GM11168 (cell line): ENCODE measurements around the gene BTN2A1.

Source experiments
- in situ Hi-C: fragments of 300-500 bp; cut with MboI; formaldehyde crosslinking; loops from one replicate; pipeline ENCODE4 v1.12.0; 2022; ENCODE audit warnings: low sequenced_read_pairs; ENCODE audit not compliant: unreplicated experiment

BTN2A1 gene

DNA sequence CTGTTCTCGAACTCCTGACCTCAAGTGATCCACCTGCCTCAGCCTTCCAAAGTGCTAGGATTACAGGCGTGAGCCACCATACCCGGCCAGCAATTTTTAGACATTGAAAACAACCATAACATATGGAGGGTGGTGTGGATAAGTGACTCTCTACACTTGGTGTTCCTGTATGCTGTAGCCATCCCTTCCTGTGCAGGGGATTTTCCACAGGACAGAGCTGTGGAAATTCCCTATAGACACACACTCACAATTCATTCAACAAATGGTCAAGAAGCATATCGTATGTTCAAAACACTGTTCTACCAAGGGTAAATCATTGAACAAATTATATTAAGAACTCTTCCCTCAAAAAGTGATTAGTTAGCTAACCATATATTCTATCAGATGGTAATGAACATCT, 6.3 kb downstream of the BTN2A1 start:
- in situ Hi-C loops, result no loop called here

DNA sequence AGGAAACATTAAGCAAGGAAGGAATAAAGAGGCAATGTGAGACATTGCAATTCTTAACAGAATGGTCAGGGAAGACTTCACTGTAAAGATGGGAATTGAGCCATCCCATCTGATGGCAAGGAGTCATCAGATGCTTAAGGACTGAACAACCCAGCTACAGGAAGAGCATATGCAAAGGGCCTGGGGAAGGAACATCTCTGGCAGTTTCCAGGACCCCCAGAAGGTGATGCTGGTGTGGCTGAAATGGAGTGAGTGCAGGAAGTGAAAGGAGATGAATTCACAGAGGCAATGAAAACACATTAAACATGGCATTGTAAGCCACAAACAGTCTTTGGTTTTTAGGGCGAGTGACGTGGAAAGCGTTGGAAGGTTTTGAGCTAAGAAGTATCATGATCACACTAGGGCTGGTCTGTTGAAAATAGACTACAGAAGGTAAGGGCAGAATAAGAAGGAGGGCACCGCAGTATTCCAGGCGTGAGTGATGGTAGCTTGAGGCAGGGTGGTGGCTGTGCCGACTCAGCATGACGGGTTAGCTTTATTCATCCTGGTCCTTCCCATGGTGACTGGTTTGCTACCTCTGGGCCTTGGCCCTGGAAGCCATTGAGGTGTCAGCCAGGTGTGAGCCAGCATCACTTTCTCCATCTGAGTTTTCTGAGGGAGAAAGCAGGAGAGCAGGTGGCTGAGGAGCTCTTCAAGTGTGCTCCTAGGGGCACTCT, 6.8 kb downstream of the BTN2A1 start:
- in situ Hi-C loops, result no loop called here

DNA sequence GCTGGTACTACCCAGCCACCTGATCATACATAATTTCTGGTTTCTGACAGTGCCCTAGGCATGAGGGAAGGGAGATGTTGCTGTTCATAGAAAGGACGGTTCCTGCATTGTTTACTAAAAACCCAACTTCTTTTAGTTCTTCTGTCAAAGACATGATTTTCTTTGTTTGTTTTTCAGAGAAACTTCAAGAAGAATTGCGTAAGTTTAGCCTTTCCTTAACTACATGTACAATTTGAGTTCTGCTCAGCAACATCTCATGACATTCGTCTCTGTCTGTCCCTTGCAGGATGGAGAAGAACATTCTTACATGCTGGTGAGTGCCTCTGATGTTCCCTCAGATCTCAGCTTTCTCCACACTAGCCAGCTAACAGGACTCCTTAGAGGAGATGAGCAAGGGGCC, 8.0 kb downstream of the BTN2A1 start:
- in situ Hi-C loops, result no loop called here

DNA sequence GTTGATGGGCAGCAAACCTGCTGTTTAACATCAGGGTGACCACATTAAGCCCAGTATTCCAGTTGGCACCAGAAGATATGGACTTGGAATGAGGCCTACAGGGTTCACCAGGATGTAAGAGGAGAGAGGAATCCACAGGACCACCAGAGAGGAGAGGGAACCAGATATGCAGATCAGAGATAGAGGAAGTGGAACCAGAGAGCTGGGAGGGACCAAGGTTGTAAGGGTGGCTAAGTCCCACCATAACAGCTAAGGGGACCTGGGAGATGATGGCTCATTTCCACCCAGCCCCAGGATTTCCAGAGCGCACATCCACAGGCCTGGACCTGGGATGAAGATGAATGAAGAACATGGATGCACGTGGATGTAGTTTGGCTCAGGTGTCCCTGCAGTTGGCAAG, 11.1 kb downstream of the BTN2A1 start:
- in situ Hi-C loops, result no loop called here

DNA sequence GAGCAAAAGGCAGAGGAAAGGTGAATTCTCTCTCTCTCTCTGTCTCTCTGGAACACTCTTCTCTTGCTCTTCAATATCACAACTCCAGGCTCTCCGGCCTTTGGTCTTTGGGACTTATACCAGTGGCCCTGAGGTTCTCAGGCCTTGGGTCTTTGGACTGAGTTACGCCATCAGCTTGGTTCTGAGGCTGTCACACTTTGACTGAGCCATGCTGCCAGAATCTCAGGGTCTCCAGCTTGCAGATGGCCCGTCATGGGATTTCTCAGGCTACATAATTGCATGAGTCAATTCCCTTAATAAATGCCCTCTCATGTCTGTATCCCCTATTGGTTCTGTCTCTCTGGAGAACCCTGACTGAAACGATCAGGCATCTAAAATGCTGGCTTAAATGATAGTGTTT, 12.9 kb downstream of the BTN2A1 start:
- in situ Hi-C loops, result no loop called here

DNA sequence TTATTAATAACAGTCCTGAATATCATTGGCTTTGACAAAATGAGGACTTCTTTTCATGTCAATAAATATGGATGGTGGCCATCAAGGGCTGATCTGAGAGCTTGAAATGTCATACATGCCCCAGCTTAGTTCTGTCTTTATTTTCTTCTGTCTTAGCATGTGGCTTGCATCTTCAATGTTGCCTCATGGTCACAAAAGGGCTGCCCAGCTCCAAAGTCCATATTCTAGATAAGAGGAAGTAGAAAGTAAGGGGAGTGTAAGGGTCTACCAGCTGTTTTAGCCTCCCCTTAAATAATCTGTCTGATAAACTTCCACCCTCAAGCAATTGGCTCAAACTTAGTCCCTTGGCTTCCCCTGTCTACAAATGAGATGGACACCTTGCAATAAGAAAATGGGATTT, 14.2 kb downstream of the BTN2A1 start:
- in situ Hi-C loops, result no loop called here

DNA sequence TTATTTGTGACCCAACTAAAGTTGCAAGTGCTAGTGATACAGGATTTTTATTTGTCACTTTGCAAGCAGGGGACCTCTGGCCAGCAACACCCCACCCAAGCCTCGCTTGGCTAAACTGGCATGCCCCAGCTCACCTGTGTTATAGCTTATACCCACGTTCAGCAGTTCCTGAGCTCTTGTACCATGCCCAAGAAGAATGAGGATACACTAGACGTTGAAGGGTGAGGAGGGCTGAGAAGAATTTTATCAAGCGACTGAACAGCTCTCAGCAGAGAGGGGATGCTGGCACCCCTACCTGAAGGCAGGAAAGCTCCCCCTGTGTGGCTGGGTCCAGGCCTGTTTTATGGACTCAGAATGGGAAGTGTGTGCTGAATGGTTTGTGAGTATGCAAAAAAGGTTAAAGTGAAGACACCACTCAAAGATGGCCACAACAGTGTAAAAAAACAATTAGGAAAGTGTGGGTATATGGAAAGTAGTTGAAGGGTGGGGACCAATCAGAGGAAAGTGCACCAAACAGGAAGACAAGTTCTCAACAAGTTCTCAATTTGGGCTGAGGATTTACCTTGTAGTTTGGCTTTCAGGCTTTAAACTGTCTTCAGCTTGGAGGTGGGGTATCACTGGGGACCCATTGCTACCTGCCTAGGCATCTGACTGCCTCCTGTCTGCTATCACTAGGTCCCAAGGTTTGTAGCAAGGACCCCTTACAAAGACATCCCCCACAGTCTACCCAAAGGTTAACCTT, 15.0 kb downstream of the BTN2A1 start:
- in situ Hi-C loops, result no loop called here

DNA sequence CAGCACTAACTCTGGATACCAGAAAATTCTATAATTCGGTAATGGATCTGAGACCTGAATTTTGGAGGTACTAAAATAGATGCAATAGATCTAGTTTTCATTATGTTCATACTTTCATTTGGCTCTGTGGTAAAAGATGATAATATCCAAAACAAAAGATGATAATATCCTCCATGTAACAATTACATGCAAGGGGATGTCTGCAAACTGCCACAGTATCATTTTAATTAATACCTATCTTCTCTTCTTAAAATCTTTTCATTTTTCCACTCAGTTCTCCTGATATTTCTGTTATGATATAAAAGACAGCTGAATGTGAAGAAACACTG, 15.6 kb downstream of the BTN2A1 start:
- in situ Hi-C loops, result no loop called here

DNA sequence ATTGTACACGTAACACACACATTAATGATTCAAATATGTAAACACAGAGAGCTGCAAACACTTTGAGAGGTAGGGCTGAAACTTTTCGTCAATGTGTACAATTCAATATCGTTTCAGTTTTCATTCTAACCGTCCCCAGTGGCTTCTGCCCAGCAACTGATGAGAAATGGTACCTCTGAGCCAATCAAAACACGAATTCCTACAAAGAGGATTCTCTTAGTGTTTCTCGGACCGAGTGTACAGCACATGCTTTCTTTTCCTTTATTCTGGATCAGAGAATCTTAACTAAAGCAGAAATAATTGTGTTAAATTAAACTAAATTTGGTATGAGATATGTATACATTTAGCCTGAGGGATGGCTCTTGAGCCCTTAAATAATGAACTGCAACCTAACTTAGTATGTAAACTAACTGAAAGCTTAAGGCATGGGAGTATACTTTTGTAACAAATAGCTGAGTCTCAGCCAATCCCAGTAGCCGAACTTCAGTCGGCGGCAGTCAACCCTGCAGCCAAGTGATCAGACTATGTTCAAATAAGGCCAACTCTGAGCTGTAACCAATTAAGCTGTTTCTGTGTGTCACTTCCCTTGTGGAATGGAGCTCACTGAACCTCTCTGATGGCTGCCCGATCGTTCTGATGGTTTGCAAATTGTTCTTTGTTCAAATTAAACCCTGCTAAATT, 16.1 kb downstream of the BTN2A1 start:
- in situ Hi-C loops, result no loop called here

DNA sequence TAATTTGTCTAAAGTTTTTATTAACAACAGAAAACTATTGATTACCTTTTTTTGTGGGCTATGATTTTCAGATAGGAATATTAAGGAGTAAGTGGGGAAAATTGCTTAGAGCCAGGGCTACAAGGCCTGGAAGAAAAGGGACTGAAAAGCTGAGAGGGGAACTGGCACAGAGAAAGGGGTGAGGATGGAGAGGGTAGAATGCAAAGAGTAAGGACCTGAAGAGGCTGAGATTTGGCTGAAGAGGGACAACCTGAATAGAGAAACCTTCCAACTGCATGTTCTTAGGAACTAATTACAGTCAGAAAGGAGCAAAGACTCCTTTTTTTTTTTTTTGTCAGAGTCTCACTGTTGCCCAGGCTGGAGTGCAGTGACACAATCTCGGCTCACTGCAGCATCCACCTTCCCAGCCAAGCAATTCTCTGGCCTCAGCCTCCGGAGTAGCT, 16.7 kb downstream of the BTN2A1 start:
- in situ Hi-C loops, result no loop called here

DNA sequence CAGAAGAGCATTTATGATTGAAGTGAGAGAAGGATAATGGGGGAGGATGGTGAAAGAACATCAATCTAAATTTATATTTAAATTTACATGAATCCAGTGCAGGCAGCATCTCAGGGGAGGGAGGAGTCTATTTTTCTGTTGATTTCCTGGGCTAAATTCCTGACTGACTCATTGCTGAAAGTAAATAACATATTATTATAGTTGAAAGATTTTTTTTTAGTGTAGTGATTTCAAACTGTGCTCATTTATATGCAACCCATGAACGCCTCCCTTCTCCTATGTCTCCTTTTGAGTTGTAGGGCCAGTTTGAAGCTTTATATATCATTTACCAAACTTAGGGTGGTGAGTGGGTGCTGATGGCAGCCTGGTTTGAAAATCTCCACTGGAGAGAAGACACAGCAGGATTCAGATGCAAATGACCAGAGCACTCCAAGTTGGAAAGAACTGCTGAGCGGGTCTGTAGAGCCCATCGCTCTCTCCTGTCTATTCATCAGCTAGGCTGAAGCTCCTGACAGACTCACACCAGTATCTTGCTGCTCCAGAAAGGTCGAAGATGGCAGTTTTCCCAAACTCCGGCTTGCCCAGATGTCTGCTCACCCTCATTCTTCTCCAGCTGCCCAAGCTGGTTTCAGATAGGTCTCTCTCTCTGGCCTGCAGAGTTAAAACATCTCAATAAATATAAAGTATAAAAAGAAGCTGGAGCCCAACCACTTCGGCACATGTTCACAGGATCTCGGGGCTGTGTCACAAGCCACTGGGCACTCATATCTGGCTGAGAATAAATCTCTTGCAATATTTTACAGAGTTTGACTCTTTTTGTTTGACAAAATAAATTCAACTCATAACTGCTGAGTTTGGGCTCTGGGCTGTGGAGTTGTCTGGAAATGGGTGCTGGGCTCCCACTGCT, 18.3 kb downstream of the BTN2A1 start:
- in situ Hi-C loops, result no loop called here

DNA sequence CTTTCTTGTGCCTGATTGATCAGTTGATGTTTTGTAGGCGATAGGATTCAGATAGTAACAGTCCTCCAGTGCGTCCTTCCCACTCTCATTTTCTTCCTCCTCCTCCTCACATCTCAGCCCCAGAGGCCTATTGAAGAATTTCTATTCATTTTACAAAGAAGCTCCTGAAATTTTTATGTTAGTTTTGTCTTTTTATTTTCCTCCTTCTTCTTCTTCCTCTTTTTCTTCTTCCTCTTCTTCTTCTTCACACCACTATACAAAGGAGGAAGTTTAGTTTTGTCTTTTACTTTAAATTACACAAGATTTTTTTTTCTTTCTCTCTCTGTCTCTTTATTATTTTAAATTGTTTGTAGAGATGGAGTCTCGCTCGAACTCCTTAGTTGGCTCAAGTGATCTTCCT, 19.1 kb downstream of the BTN2A1 start:
- in situ Hi-C loops, result no loop called here

DNA sequence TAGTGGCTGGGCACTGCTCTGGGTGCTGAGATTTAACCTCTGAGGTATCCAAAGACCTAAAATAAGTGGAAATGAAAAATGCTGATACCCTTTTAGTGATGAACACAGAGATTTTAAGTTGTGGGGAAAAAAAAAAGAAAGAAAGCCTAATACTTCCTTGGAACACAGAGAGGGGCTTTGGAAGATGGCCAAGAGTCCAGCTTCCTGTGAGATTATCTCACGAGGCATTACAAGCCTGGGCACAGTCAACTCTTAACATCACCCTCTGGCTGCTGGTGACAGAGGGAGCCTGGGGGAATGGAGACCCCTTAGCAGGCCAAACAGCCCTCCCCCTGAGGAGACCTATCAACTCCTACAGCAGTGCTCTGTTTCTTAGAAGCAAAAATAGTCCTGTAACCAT, 19.7 kb downstream of the BTN2A1 start:
- in situ Hi-C loops, result no loop called here

DNA sequence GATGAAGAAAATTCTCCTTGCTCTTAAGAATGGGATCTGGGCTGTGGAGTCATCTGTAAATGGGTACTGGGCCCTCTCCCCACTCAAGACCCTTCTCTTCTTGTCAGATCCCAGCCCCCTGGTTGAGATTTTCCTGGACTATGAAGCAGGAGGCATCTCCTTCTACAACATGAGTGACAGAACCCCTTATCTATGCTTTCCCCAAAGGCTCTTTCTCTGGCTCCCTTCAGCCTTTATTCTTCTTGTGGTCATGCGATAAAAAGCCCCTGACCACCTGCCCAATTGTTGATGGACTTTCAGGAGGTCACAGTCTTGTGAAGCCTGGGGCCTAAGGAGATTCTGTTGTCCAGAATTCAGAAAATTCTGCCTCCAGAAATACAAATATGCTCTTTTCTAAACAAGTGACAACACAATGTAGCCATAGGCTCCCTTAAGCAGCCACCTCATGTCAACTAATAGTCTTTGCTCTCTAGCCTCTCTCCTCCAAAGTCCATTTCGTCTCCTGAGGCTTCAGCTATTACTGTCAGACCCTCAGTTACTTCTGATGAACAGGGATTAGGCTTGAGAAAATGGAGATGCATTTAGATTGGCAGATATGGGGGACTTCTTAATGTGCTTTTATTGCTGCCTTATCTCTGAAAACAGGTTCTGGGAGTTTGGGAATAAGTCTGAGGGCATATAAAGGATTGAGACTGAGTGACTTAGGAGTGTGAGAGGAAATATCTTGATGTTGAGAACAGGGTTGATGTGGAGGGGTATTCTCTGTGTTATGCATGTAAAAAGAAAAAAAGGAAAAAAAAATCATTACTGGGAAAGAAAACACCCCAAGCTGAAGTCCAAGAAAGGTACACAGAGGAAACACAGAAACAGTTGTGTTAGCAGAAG, 20.6 kb downstream of the BTN2A1 start:
- in situ Hi-C loops, result no loop called here

DNA sequence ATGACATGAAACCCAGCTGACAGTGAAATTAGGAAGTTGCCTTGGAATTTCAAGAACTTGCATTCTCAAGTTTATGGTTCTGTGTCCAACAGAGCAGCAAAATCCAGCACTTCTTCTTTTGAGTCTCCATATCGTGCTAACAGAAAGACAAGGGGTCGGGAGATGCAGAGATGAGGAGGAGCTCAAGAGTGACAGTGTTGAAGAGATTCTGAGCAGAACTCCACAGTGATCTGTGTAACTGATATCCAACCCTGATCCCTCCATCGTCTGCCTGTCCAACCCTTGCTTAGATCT, 21.2 kb downstream of the BTN2A1 start:
- in situ Hi-C loops, result no loop called here

DNA sequence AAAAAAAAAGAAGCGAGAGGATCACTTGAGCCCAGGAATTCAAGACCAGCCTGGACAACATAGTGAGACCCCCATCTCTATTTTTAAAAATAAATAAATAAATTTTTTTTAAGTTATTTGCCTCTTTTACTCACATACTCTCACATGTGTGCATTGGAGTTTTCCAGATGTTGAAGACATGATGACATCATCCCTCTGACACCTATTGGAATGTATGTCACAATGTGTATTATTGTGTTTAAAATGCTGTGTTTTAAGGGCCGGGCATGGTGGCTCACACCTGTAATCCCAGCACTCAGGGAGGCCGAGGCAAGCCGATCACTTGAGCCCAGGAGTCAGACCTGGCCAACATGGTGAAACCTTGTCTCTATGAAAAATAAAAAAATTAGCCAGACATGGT, 24.6 kb downstream of the BTN2A1 start:
- in situ Hi-C loops, result no loop called here

DNA sequence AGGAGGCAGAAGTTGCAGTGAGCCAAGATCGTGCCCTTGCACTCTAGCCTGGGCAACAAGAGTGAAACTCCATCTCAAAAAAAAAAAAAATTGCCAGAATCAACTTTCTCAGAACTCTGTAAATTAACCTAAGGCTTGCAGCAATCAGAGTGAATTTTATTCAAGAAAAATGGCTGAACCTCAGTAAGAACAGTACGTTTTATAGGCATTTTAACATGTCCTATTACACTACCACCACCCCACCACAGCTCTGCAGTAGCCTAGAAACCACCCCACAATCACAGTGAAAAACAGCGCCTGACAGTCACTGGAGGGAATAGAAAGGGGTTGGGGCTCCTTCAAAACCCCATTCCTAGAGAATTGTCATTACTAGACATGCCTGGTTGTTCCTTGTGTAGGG, 26.0 kb downstream of the BTN2A1 start:
- in situ Hi-C loops, result no loop called here

DNA sequence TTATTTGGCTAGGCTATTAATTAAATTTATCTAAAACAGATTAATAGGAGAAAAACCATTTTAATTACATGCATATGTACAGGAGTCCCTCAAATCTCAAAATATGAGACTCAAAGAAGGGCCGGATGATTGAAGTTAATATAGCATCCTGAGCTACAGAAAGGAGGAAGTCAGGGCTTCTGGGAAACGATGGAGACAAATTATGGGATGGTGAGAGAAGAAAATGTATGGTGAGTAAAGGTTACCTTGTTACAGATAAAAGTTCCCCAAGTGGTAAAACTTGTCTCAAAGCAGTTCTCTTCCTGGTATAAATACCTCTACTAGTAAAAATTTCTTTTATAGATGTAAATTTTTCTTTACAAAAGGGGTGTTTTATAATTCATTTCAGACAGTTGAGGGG, 26.4 kb downstream of the BTN2A1 start:
- in situ Hi-C loops, result no loop called here

DNA sequence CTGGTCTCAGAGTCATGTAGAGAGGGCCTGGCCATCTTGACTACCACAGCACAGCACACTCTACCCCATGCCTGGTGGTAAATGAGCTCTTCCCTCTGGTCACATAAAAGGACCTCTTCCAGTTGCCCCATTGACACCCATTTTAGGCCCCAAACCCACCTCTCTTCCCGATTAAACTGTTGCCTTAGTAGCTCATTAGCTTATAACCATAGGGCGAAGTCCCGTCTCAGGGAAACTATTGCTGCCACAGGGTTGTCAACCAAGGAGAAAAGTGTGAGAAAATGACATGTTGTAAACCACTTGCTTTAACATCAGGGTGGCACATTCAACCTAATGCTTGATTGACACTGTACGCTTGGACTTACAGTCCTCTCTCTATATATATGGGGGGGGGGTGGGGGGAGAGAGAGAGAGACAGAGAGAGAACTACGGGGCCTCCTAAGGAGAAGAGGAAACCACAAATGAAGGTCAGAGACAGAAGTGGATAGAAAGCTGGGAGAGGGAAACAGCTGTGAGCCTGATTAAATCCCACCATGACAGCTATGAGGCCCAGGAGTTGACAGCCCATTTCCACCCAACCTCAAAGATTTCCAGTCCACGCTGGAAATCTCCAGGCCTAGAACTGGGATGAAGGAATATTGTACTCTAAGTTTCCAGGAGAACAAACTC, 27.5 kb downstream of the BTN2A1 start:
- in situ Hi-C loops, result no loop called here
